ENCODE measurements around the gene SKP1.

Gene SKP1

DNA sequence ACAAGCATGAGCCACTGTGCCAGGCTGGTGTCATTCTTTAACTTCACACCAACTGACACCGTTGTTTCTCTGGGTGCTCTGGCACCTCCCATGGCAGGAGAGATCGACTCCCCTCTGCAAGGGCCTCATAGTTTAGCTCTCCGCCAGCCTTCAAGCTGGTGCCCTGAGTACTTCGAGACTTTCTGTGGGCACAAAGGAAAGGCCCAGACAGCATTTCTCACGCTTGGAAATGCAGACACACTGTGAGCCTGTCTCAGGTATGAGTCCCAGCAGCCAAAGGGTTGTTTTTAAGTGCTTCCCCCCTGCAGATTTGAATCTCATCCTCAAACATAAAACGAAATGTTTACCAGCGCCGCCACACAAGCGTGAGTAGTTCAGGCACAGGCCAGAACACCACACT, 73.4 kb downstream of the SKP1 start:
- TF ChIP-seq, protein P1, sequence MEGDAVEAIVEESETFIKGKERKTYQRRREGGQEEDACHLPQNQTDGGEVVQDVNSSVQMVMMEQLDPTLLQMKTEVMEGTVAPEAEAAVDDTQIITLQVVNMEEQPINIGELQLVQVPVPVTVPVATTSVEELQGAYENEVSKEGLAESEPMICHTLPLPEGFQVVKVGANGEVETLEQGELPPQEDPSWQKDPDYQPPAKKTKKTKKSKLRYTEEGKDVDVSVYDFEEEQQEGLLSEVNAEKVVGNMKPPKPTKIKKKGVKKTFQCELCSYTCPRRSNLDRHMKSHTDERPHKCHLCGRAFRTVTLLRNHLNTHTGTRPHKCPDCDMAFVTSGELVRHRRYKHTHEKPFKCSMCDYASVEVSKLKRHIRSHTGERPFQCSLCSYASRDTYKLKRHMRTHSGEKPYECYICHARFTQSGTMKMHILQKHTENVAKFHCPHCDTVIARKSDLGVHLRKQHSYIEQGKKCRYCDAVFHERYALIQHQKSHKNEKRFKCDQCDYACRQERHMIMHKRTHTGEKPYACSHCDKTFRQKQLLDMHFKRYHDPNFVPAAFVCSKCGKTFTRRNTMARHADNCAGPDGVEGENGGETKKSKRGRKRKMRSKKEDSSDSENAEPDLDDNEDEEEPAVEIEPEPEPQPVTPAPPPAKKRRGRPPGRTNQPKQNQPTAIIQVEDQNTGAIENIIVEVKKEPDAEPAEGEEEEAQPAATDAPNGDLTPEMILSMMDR (IDR thresholded peaks at IDR 0.05): no peak
- H3K27ac ChIP-seq: no peak overlapping the region

DNA sequence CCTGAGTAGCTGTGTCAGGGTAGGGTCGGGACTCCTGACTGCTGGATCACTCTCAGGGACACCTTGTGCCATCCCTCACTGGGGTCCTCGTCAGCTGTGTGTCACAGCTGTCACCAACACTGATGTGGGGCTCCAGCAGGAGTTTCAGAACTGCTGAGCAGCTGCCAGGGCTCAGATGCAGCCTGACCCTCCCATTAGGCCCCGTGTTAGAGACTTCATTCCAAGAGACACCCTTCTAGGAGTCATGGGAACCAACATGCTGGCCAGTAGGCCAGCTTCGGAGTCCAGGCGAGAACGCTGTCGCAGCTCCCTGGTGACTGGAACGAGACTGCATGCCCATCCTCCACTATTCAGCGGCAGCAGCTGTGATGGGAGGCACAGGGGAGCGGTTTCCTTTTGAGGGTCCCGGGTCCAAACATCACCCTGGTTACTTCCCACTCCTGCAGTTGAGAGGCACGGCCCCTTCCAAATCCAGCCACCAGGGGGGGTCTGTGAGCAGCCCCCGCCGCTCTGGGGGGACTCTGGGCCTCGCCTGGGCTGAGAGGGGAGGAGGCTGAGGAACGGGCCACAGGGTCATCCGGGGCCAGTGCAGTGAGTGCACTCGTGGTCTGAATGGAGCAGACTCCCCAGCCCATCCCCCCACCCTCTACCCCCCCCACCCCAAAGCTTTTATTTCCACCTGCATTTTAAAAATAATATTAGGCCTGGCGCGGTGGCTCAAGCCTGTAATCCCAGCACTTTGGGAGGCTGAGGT, 74.9 kb downstream of the SKP1 start:
- no peak for DNase-seq
- TF ChIP-seq, protein P1 (IDR thresholded peaks at IDR 0.05): peak; percentile 65 to 85
- peaks cover 0 to 29% (median 20%) of the 10 kb centered on the region in 4 donors for H3K4me1 ChIP-seq

More for the DNA sequence above, 73.4 kb downstream of the SKP1 start:
- no peak for DNase-seq
- Histone ChIP-seq H3K36me3 (no peaks in the 10 kb centered on the region), H3K27me3 (no peaks in the 10 kb centered on the region), H3K4me1 (peaks cover 0 to 30% (median 22%) of the 10 kb centered on the region in 4 donors), H3K9me3 (no peaks in the 10 kb centered on the region), H3K4me3 (no peak overlapping the region)
- intact Hi-C loops (cut with DNase I; ENCODE audit: low total_unique reads): loop anchor here (5.0 kb wide), 1 partner anchor 44 kb away; no protein-coding TSS in a partner anchor

DNA sequence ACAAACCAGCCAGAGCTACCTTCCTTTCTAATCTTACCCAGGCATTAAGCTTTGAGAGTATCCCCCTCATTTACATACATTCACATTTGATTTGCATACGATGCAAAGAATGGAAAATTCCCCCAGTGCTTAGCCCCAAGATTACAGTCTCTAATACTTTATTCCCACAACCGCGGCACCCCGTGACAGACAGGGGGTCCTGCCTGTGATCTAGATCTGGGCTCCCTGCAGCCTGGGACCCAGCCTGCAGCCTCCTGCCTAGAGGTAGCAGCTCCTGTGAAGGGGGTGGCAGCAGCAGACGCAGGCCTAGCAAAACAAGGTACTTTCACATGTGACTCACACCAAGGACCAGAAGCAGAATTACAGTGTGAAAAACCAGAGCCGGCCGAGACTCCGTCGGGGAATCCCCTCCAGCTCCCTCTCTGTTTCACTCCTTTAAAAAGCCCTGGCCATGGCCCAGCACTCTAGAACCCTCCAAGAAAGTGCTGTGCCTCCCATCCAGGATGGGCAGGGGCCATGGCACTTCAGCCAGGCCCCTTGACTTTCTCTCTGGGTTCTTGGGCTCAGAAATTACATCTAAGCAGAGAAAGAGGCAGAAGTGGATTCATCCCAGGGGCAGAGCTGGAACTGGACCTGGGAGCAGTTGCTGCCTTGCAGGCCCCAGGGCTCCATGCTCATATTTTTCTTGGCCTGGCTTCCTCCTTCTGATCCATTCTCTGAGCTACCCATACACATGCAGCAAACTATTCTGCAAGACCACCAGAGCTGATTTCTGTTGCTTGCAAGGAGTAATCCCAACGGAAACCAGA, 76.3 kb downstream of the SKP1 start:
- no peaks in the 10 kb centered on the region for H3K27me3 ChIP-seq
- no peak overlapping the region for H3K4me3 ChIP-seq
- H3K27ac ChIP-seq: peak overlapping the region; percentile 53 to 66
- no peaks in the 10 kb centered on the region for H3K36me3 ChIP-seq
- intact Hi-C loops (cut with DNase I; ENCODE audit: low total_unique reads): loop anchor here (5.0 kb wide), 1 partner anchor 47 kb away; no protein-coding TSS in a partner anchor
- DNase-seq: no peak
- TF ChIP-seq, protein P1 (IDR thresholded peaks at IDR 0.05): no peak
- no peaks in the 10 kb centered on the region for H3K9me3 ChIP-seq
- peaks cover 0 to 37% (median 27%) of the 10 kb centered on the region in 4 donors for H3K4me1 ChIP-seq

More for the DNA sequence above, 74.9 kb downstream of the SKP1 start:
- Histone ChIP-seq H3K9me3 (no peaks in the 10 kb centered on the region), H3K27me3 (no peaks in the 10 kb centered on the region), H3K27ac (peak overlapping the region in 1 of 2 donors; percentile 6), H3K4me3 (no peak overlapping the region), H3K36me3 (no peaks in the 10 kb centered on the region)
- intact Hi-C loops (cut with DNase I; ENCODE audit: low total_unique reads): loop anchor here (5.0 kb wide), 1 partner anchor 45 kb away; no protein-coding TSS in a partner anchor

DNA sequence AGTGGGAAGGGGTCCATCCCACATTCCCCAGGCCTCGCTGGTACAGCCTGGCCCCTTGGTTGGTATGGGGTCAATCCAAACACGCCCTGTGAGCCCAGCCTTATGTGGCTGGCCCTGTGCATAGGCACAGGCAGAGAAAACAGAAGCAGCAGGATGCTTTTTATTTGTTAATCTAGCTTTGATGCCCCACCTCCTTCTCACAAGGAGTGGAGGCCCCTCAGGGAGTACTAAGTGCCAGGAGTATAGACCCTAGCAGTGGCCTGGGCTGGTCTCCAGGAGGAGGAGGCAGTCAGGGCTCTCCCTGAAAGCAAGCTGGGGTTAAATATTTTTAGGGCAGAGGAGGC, 76.8 kb downstream of the SKP1 start:
- TF ChIP-seq, protein P1 (IDR thresholded peaks at IDR 0.05): no peak
- Histone ChIP-seq H3K4me3 (no peak overlapping the region), H3K4me1 (peaks cover 0 to 43% (median 32%) of the 10 kb centered on the region in 4 donors), H3K27ac (peak overlapping the region; percentile 53 to 66), H3K36me3 (no peaks in the 10 kb centered on the region), H3K27me3 (no peaks in the 10 kb centered on the region), H3K9me3 (no peaks in the 10 kb centered on the region)
- intact Hi-C loops (cut with DNase I; ENCODE audit: low total_unique reads): loop anchor here (5.0 kb wide), 1 partner anchor 47 kb away; no protein-coding TSS in a partner anchor
- no peak for DNase-seq

DNA sequence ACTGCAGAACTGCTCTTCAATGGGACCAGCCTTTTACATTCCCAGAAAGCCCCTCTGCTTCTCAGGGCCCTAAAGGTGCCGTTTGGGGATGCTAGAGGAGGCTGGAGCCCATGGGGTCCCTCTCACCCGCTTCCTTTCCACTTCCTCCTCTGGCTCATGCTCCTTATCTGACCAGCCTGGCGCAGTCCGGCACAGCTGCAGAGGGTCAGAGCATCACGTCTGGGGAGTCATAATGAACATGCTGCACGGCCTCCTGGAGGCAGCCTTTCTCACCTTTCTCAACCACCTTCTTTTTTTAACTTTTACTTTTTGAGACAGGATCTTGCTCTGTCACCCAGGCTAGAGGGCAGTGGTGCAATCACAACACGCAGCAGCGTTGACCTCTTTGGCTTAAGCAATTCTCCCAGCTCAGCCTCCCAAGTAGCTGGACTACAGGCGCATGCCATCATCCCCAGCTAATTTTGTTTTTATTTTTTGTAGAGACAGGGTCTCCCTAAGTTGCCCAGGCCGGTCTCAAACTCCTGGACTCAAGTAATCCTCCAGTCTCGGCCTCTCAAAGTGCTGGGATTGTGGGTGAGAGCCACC, 77.4 kb downstream of the SKP1 start:
- DNase-seq: no peak
- TF ChIP-seq, protein P1 (IDR thresholded peaks at IDR 0.05): no peak
- no peaks in the 10 kb centered on the region for H3K9me3 ChIP-seq
- H3K27ac ChIP-seq: peak overlapping the region; percentile 53 to 66
- no peaks in the 10 kb centered on the region for H3K36me3 ChIP-seq
- no peak overlapping the region for H3K4me3 ChIP-seq
- H3K4me1 ChIP-seq: peaks cover 0 to 48% (median 34%) of the 10 kb centered on the region in 4 donors
- no peaks in the 10 kb centered on the region for H3K27me3 ChIP-seq
- intact Hi-C loops (cut with DNase I; ENCODE audit: low total_unique reads): no loop called here
